HepG2 (cell line): ENCODE results near the gene NFATC3.

ENCODE experiments used
- EZH2 ChIP-seq: conservative IDR thresholded peaks from 2 replicates; pipeline ENCODE4 v1.6.1; 2012; ENCODE audit warnings: mild to moderate bottlenecking, low read depth, low read length, moderate library complexity
- FOSL1 ChIP-seq: sonication (generic); formaldehyde crosslinking; IDR thresholded peaks from 2 replicates; pipeline ENCODE4 v1.9.0; 2021; ENCODE audit warnings: missing genetic modification reagents, borderline replicate concordance
- HDAC6 ChIP-seq: fragments of 200-600 bp; sonication (generic); IDR thresholded peaks from 2 replicates; pipeline ENCODE4 v1.7.0; 2017; ENCODE audit warnings: mild to moderate bottlenecking, antibody characterized with exemption, low read length, low read depth
- JARID2 ChIP-seq: sonication (generic); formaldehyde crosslinking; IDR thresholded peaks from 2 replicates; pipeline ENCODE4 v1.8.1; 2023; ENCODE audit warnings: missing genetic modification reagents, inconsistent platforms; ENCODE audit not compliant: insufficient replicate concordance
- JUNB ChIP-seq: sonication (generic); formaldehyde crosslinking; IDR thresholded peaks from 2 replicates; pipeline ENCODE4 v1.8.0; 2022; ENCODE audit warnings: missing genetic modification reagents, mild to moderate bottlenecking, borderline replicate concordance
- SRF ChIP-seq: IDR thresholded peaks from 2 replicates; pipeline ENCODE4 v1.6.1; 2011; ENCODE audit warnings: mild to moderate bottlenecking, low read depth, low read length, moderate library complexity
- ZNF276 ChIP-seq: sonication (generic); formaldehyde crosslinking; IDR thresholded peaks from 2 replicates; pipeline ENCODE4 v1.4.0; 2020; ENCODE audit warnings: mild to moderate bottlenecking, low read depth, missing genetic modification reagents
- ZNF431 ChIP-seq: sonication (generic); formaldehyde crosslinking; IDR thresholded peaks from 2 replicates; pipeline ENCODE4 v1.9.0; 2022; ENCODE audit warnings: missing genetic modification reagents, low read depth, mild to moderate bottlenecking, borderline replicate concordance
- ZNF446 ChIP-seq: sonication (generic); formaldehyde crosslinking; IDR thresholded peaks from 2 replicates; pipeline ENCODE4 v1.5.0; 2020; ENCODE audit warnings: mild to moderate bottlenecking, missing genetic modification reagents
- ZNF766 ChIP-seq: sonication (generic); formaldehyde crosslinking; IDR thresholded peaks from 2 replicates; pipeline ENCODE4 v1.5.0; 2020; ENCODE audit warnings: missing genetic modification reagents, borderline replicate concordance
- ZNF878 ChIP-seq: sonication (generic); formaldehyde crosslinking; IDR thresholded peaks from 2 replicates; pipeline ENCODE4 v1.8.1; 2023; ENCODE audit warnings: mild to moderate bottlenecking, missing genetic modification reagents, moderate library complexity
- TF ChIP-seq, protein P1 (sequence below): sonication (generic); formaldehyde crosslinking; IDR thresholded peaks from 2 replicates; pipeline ENCODE4 v1.5.0; 2020; ENCODE audit warnings: mild to moderate bottlenecking, missing genetic modification reagents, moderate library complexity

DNA sequence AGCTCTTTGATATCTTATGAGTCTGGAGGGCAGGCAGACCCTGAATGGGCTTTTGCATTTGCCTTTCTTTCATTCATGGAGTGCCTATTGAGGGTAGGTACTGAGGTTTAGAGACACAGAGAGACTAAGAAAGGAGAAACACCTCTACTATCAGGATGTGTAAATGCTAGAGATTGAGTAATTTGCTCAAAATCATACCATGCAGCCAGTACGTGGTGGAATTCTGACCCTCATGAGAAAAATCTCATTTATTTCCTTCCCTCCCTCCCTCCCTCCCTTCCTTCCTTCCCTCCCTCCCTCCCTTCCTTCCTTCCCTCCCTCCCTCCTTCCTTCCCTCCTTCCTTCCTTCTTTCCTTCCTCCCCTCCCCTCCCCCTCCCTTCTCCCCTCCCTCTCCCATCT lies 18.4 kb upstream of the NFATC3 start:
- no peak for TF ChIP-seq ZNF276 (CRISPR knock-in tag)
- TF ChIP-seq ZNF431 (CRISPR knock-in tag) = no peak
- no peak for TF ChIP-seq SRF
- TF ChIP-seq, protein P1, sequence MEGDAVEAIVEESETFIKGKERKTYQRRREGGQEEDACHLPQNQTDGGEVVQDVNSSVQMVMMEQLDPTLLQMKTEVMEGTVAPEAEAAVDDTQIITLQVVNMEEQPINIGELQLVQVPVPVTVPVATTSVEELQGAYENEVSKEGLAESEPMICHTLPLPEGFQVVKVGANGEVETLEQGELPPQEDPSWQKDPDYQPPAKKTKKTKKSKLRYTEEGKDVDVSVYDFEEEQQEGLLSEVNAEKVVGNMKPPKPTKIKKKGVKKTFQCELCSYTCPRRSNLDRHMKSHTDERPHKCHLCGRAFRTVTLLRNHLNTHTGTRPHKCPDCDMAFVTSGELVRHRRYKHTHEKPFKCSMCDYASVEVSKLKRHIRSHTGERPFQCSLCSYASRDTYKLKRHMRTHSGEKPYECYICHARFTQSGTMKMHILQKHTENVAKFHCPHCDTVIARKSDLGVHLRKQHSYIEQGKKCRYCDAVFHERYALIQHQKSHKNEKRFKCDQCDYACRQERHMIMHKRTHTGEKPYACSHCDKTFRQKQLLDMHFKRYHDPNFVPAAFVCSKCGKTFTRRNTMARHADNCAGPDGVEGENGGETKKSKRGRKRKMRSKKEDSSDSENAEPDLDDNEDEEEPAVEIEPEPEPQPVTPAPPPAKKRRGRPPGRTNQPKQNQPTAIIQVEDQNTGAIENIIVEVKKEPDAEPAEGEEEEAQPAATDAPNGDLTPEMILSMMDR (CRISPR knock-in tag) = no peak
- TF ChIP-seq ZNF446 = no peak
- no peak for TF ChIP-seq ZNF766 (CRISPR knock-in tag)
- TF ChIP-seq EZH2 = no peak
- no peak for TF ChIP-seq JUNB (CRISPR knock-in tag)
- TF ChIP-seq JARID2 (CRISPR knock-in tag) = no peak
- TF ChIP-seq HDAC6 = no peak
- TF ChIP-seq FOSL1 (CRISPR knock-in tag) = no peak
- no peak for TF ChIP-seq ZNF878 (CRISPR knock-in tag)
